ENCODE data around the gene OSBPL3.

DNA sequence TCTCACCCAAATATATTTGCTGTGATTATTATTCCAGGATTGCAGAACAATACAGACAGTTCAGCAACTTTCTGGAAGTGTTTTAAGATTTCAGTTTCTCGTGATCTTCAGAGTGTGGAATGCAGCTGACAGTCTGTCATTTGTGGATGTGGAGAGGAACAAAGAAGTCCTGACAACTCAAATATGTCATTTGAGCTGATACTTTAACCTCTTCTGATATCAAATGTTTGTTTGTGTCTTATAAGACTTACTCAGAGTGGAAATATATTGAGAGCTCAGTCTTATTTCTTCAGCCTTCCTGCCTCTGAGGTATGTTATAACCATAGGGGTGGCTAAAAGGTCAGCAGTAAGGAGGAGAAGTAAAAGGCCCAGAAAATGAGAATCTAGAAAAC, 96.4 kb downstream of the OSBPL3 start:
- TF ChIP-seq, protein P1, sequence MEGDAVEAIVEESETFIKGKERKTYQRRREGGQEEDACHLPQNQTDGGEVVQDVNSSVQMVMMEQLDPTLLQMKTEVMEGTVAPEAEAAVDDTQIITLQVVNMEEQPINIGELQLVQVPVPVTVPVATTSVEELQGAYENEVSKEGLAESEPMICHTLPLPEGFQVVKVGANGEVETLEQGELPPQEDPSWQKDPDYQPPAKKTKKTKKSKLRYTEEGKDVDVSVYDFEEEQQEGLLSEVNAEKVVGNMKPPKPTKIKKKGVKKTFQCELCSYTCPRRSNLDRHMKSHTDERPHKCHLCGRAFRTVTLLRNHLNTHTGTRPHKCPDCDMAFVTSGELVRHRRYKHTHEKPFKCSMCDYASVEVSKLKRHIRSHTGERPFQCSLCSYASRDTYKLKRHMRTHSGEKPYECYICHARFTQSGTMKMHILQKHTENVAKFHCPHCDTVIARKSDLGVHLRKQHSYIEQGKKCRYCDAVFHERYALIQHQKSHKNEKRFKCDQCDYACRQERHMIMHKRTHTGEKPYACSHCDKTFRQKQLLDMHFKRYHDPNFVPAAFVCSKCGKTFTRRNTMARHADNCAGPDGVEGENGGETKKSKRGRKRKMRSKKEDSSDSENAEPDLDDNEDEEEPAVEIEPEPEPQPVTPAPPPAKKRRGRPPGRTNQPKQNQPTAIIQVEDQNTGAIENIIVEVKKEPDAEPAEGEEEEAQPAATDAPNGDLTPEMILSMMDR (IDR thresholded peaks at IDR 0.05; ENCODE audit: poor library complexity, severe bottlenecking): no peak
- TF ChIP-seq REST (IDR thresholded peaks at IDR 0.05; ENCODE audit: borderline replicate concordance) (no peak), POLR2AphosphoS5 (IDR thresholded peaks at IDR 0.05) (no peak), RAD21 (conservative IDR thresholded peaks at IDR 0.05) (no peak), TAF1 (IDR thresholded peaks at IDR 0.05; ENCODE audit: low read depth) (no peak), EZH2 (IDR thresholded peaks at IDR 0.05; ENCODE audit: borderline replicate concordance, insufficient read depth, low read length, poor library complexity, severe bottlenecking) (no peak)

All from neural cell (in vitro differentiated cells).